HG03439 (cell line): Measurements from ENCODE around the gene BTG1.

ENCODE experiments used
- ATAC-seq: cut with Tn5 transposase; IDR thresholded peaks from one replicate; pipeline ENCODE4 v1.9.1; 2021; ENCODE audit warnings: mild to moderate bottlenecking, moderate library complexity; ENCODE audit not compliant: unreplicated experiment

BTG1 gene

GRCh38 chr12:92134638-92135274 is 10.9 kb downstream of the BTG1 start:
- ATAC-seq = no peak

- ATAC-seq = no peak
Measured at GRCh38 chr12:92133795-92134637, 11.6 kb downstream of the BTG1 start.

DNA sequence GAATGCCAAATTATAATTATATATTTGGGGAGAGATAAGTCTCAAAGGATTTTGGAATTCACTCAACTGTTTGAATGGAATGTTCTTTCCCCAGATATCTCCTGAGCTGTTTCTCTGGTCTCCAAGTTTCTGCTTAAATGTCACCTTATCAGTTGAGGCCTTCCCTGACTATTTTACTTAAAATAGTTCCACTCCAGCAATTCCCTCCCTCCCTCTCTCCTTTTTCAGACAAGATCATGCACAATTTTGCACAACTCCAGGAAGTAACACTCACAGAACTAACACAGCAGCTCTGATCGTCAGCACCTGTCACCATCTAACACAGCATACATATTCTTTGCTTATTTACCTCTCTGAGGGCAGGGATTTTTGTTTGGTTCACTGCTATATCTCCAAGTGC is 12.5 kb downstream of the BTG1 start:
- no peak for ATAC-seq

GRCh38 chr12:92132288-92132687 is 13.4 kb downstream of the BTG1 start:
- no peak for ATAC-seq

DNA sequence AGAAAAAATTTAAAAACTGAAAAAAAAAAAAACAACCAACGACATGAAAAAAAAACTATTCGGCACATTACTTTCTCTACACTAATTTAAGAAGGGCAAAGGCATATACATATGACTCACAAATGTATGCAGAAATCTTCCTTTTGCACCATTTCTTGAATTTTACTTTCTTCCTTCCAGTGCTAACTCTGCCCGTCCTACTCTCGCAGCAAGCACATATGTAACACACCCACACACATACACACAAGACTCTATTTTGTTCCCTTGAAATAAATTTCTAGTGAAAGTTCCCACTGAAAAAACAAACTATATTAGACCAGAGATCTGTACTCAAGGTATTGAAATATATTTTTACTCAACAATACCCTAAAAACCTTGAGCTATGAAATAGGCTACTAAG is 14.6 kb downstream of the BTG1 start:
- no peak for ATAC-seq

DNA sequence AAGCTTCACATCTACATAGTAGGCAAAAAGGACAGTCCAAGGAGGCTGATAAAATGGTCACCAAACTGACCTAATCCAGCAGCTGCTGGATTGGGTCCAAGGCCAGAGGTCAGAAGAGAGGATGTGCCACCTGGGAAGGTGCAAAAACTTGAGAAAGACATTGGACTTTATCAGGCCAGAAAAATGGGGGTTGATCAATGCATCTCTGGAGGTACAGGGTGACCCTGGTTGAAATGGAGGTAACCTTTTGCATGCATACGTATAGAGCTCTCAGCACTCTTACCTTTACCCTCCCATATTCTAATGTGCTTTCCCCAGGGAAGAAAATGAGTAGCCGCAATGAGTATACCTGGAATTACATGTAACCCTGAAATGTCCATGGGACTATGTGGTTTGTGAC is 16.0 kb downstream of the BTG1 start:
- ATAC-seq = no peak

DNA sequence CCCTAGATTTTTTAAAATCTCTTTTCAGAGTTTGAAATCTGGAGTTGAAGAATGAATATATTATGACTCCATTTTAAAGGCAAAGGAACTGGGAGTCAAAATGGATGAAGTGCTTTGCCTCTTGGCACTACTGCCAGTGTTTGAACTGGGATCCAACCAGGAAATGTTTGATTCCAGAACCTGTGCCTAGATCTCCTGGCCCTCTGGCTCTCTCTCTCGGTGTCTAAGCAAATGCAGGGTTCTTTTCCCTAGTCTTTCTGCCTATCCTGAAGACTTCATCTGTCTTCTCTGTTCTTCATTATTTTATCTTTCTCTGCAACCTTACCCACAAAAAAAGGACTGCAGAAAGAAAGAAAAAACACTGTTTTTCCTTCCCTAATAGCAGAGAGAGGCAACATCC is 17.0 kb downstream of the BTG1 start:
- no peak for ATAC-seq

- no peak for ATAC-seq
Measured at GRCh38 chr12:92124689-92125029, 21.0 kb downstream of the BTG1 start.

GRCh38 chr12:92123780-92124688 is 21.6 kb downstream of the BTG1 start:
- no peak for ATAC-seq

DNA sequence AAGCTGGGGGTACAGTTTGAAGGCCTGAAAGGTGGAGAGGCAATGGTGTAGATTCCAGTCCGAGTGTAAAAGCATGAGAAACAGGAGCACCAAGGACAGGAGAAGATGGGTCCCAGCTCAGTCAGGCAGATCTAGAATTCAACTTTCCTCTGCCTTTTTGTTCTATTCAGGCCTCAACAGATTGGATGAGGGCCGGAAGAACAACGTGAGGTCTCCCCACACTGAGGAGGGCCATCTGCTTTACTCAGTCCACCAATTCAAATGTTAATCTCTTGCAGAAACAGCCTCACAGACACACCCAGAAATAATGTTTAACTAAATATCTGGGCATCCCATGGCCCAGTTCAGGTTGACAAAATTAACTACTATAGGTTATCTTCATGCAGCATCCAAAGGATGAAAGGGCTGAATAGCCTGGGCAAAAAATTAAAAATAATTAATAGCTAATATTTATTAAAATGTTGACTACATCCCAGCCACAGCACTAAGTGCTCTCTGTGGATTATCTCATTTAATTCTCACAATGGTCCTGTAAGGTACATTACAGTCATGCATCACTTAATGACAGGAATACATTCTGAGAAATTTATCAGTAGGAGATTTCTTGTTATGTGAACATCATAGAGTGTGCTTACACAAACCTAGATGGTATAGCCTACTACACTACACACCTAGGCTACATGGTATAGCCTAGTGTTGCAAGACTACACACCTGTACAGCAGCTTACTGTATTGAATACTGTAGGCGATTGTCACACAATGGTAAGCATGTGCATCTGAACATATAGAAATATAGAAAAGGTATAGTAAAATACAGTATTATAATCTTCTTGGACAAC is 22.5 kb downstream of the BTG1 start:
- ATAC-seq = no peak

DNA sequence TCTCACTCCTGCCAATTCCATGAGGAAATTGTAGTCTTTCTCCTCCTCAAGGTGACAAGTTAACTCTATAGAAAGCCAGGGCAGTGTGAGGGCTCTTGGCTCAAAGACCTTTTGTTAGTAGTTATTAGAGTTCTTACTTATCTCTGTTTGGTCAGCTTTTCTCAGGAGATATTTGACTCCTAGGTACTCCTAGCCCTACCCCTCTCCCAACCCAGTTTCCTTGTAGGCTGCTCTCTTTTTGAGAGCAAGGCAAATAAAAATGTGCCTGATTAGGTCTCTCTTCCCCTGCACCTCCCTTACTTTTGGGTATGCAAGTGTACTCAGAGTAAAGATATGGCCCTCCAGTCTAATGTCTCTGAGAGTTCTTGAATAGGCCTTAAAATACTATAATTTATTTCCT is 23.8 kb downstream of the BTG1 start:
- no peak for ATAC-seq

- no peak for ATAC-seq
Measured at GRCh38 chr12:92118826-92119536, 26.7 kb downstream of the BTG1 start.

- ATAC-seq = no peak
Measured at GRCh38 chr12:92114834-92115233, 30.8 kb downstream of the BTG1 start.

GRCh38 chr12:92111256-92111655 is 34.4 kb downstream of the BTG1 start:
- ATAC-seq = peak; percentile 72

DNA sequence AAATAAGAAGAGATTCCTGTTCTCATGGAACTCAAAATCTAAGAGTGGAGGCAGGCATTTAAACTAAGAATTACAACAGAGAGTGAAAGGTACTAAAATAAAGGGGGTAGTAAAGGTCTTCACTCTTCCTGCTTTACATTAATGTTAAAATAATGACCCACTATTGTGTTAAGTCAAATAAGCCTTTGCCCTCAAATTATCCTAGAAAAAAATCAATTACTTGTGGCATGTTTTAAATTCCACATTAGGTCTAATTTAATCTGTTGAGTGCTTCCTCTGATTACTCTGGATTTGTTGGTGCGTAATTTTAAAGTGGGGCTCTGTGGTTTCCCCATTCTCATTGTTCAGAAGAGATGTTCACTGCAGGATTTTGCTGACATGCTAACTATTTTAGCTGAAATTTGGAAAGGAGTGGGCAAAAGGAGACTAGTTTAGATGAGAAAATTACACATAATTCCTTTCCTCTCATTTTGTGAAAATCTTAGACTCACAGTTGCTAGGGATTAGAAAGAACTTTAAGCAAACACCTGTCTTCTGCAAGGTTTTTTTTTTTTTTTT is 35.5 kb downstream of the BTG1 start:
- ATAC-seq = no peak

DNA sequence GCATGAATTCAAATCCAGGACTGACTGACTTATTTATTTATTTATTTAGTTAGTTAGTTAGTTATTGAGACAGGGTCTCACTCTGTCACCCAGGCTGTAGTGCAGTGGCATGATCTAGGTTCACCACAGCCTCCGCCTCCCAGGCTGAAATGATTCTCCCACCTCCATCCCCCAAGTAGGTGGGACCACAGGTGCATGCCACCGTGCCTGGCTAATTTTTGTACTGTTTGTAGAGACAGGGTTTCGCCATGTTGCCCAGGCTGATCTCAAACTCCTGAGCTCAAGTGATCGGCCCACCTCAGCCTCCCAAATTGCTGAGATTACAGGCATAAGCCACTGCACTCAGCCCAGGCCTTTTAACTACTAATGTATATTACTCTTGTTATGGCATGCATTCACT is 36.0 kb downstream of the BTG1 start:
- ATAC-seq = no peak

DNA sequence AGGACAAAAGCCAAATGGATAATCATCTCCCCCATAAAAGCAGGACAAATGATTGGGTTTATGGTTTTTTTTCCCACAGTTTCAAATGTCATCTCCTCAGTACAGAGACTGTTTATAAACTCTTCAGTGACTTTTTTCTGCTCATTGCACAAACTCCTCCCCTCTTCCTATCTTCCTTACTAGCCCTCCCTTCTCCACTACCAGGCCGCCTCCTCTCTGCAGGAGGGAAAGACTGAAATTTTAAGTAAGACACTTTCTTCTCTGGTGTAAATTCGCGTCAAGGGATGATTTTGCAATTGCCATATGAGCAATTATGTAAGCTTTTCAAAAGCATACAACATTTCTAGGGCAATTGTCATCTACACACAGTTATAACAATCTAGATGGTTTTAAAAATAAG is 37.0 kb downstream of the BTG1 start:
- no peak for ATAC-seq

GRCh38 chr12:92107621-92108131 is 38.0 kb downstream of the BTG1 start:
- no peak for ATAC-seq

- ATAC-seq = no peak
Measured at GRCh38 chr12:92107094-92107493, 38.6 kb downstream of the BTG1 start.

DNA sequence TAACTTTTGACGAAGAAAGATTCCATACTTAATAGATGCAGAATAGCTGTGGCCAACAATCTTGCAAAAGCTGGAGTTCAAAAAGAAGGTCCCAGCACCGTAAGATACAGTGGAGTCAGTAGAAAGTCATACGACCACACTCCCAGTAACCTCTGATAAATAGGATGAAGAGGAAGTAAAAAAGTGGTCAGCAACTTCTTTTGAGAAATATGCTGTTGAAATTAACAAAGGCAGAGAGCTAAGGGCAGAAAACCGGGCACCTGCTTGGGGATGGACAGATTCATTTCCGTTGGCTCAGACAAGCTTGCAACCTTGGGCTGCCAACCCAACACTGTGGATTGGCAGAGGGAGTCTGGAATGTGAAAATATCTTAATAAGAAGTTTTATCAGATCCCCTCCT is 40.0 kb downstream of the BTG1 start:
- ATAC-seq = no peak
